ENCODE measurements around the gene NPFF.
A peak's percentile ranks its signal among the peaks of the same experiment; 100 is the strongest.

NPFF gene

GRCh38 chr12:53502331-53502730 lies 5.0 kb downstream of the NPFF start:
- POLR2A ChIA-PET, result no interaction called here
- CTCF ChIA-PET, result interaction anchor here (1.1 to 5.8 kb wide), 3 partner anchors 8 to 181 kb away, joined by 3 to 43 read pairs (median 39); partner anchors contain the start of genes AAAS and NPFF
- no peak for DNase-seq (ENCODE audit: extremely low spot score)
- no peak for TF ChIP-seq CTCF (IDR thresholded peaks at IDR 0.05; ENCODE audit: control extremely low read depth, extremely low read depth, low read depth, missing control alignments)

GRCh38 chr12:53501615-53502181 lies 5.6 kb downstream of the NPFF start:
- ChIA-PET POLR2A (interaction anchor here (0.5 to 2.0 kb wide), 11 partner anchors 8 to 779 kb away, joined by 3 to 10 read pairs (median 3); partner anchors contain the start of genes AAAS, CBX5, HNRNPA1 and SP1), CTCF (interaction anchor here (0.6 to 5.8 kb wide), 15 partner anchors 9 to 454 kb away, joined by 3 to 43 read pairs (median 3); partner anchors contain the start of genes AAAS, ATP5MC2 and NPFF)
- no peak for DNase-seq (ENCODE audit: extremely low spot score)
- TF ChIP-seq CTCF (IDR thresholded peaks at IDR 0.05; ENCODE audit: control extremely low read depth, extremely low read depth, low read depth, missing control alignments), result no peak

DNA sequence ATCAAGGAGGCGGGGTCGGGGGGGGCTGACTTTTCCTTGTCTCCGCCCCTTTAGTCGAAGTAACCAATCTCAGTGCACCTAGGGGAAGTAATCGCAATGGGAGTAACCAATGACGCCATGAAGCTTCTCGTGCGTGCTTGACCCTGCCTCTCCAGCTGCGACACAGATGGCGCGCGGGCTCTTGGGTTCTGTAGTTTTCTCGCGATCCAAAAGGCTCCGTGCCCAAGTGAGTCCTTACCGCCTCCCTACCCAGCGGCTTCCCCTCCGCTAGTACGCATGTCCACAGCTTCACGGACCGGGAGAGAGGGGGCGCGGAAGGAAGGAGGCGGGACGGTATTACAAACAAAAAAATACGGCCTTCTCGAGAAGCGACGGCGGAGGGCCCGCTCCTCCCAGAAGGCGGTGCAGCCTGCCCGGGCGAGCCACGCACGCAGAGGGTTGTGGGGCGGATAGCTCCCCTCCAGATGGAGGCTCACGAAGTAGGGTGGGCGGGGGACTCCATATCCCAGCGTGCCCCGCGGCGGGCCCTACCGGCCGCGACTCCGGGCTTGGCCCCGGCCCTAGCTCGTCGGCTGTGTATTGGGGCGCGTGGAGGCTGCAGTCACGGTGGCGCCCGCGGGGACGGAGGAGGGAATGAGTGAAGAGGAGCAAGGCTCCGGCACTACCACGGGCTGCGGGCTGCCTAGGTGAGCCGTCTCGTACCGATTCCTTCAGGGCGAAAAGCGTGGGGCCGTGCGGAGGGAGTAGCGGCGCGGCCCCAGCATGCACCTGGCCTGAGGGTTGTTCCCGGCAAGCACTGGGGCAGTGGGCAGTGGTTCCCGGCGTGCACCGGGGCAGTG lies 6.3 kb downstream of the NPFF start, which contains the start of gene TARBP2:
Gene TARBP2 (plus strand): TSS at position 508 of the 839 bp plus-strand sequence. CDS start 126 bp downstream, at position 634.
- TF ChIP-seq CTCF (IDR thresholded peaks at IDR 0.05; ENCODE audit: control extremely low read depth, extremely low read depth, low read depth, missing control alignments), result no peak
- ChIA-PET CTCF (interaction anchor here (0.6 to 5.8 kb wide), 18 partner anchors 9 to 453 kb away, joined by 3 to 43 read pairs (median 3); partner anchors contain the start of genes AAAS, ATP5MC2 and NPFF), POLR2A (interaction anchor here (0.5 to 2.0 kb wide), 19 partner anchors 9 to 1774 kb away, joined by 3 to 10 read pairs (median 3); partner anchors contain the start of genes AAAS, CBX5, EIF4B and HNRNPA1)
- DNase-seq (ENCODE audit: extremely low spot score), result peak; percentile 96

GRCh38 chr12:53500142-53500775 lies 7.0 kb downstream of the NPFF start:
- DNase-seq (ENCODE audit: extremely low spot score), result no peak
- CTCF ChIA-PET, result interaction anchor here (0.7 to 5.8 kb wide), 15 partner anchors 9 to 434 kb away, joined by 3 to 43 read pairs (median 3); partner anchors contain the start of genes AAAS and NPFF

DNA sequence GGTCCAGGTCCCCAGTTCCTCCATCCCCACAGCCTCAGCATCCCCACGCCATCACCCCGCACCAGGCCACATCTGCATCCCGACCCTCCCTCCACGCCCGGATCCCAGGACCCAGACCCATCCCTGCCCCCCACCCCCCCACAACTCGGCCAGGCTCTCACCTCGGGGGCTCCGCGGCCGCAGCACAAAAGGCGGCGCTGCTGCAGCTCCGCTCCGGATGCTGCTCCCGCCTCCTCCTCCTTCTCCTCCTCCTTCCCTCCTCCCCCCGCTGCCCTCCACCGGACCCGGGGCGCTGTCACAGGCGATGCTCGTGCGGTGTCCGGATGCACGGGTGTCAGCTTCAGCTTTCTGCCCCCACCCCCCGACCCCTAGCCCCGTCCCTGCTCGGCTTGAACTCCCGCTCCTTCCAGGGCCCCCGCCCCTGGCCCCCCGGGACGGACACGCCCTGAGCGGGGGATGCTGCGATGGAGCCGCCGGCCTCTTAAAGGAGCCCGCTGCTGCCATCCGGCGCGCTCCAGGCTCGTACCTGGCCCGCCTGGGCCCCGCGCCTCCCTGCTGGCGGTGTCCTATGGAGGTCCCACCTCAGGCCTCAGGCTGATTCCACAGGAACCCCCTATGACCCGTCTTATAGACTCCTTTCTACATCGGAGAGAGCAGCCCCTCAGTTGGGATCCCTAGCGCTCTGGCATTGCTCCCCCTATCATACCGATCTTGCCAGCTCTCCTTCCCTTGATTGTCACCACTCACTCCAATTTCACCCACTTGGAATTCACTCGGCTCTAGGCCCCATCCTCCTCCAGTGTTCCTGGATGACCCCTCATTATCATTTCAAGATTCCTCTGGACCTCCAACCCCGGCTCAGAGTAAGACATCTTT lies 7.8 kb downstream of the NPFF start, which contains the start of gene MAP3K12:
Gene MAP3K12 (minus strand): TSS at position 193 of the 876 bp plus-strand sequence. CDS start 12,067 bp downstream, outside the sequence.
- peak; percentile 21 for TF ChIP-seq CTCF (IDR thresholded peaks at IDR 0.05; ENCODE audit: control extremely low read depth, extremely low read depth, low read depth, missing control alignments)
- ChIA-PET CTCF (interaction anchor here (1.0 to 5.8 kb wide), 7 partner anchors 9 to 178 kb away, joined by 3 to 43 read pairs (median 7); partner anchors contain the start of genes AAAS and NPFF), POLR2A (interaction anchor here (0.5 to 1.0 kb wide), 4 partner anchors 8 to 245 kb away, joined by 3 to 4 read pairs (median 3); no protein-coding TSS in a partner anchor)
- peak; percentile 58 for DNase-seq (ENCODE audit: extremely low spot score)

More at GRCh38 chr12:53500142-53500775, 7.0 kb downstream of the NPFF start:
- POLR2A ChIA-PET, result interaction anchor here (0.6 to 2.0 kb wide), 13 partner anchors 9 to 780 kb away, joined by 3 to 10 read pairs (median 4); partner anchors contain the start of genes AAAS, CBX5, EIF4B and HNRNPA1
- no peak for TF ChIP-seq CTCF (IDR thresholded peaks at IDR 0.05; ENCODE audit: control extremely low read depth, extremely low read depth, low read depth, missing control alignments)
